LoVo (cell line): ENCODE measurements around the gene DOK1.
A peak's percentile ranks its signal among the peaks of the same experiment; 100 is the strongest.

Experiments
- DNase-seq: peaks from one replicate; pipeline ENCODE4 v3.0.0-alpha.2; 2016; ENCODE audit warnings: low spot score

DOK1 gene

DNA sequence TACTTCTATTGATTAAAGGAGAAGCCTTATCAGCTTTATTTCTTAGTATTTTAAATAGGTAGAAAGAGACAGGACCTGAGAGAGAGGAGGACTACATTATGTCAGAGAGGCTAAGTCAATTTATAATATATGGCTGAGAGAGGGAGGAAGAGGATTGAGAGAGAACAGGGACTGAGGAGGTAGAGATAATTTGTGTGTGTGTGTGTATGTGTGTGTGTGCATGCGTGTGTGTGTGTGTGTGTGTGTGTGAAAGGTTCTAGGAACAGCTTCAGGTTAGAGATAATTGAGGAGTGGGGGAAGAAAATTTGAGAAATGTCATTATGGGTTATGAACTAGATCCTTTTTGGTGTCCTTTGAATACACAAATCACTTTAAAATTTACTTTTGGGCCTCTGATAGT lies 15.2 kb downstream of the DOK1 start:
- DNase-seq, result no peak

DNA sequence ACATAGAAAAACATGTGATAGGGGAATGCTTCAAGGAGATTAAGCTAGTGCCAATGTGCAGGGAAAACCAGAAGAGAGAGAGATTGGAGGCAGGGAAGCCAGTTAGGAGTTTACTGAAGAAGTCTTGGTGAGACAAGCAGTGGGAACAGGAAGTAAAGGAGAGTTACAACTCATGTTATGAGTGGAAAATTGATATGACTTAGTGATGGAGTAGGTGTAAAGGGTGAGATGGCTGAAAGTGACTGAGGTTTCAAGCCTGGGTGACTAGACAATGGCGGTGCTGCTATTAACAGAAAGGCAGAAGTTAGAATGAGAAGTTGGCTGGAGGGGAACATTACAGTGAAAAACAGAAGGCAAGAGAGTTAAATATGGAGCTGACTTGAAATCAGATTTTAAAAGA lies 16.5 kb downstream of the DOK1 start:
- DNase-seq, result no peak

- DNase-seq, result no peak
These were observed 17.8 kb downstream of the DOK1 start for GRCh38 chr2:74572178-74572925.

DNA sequence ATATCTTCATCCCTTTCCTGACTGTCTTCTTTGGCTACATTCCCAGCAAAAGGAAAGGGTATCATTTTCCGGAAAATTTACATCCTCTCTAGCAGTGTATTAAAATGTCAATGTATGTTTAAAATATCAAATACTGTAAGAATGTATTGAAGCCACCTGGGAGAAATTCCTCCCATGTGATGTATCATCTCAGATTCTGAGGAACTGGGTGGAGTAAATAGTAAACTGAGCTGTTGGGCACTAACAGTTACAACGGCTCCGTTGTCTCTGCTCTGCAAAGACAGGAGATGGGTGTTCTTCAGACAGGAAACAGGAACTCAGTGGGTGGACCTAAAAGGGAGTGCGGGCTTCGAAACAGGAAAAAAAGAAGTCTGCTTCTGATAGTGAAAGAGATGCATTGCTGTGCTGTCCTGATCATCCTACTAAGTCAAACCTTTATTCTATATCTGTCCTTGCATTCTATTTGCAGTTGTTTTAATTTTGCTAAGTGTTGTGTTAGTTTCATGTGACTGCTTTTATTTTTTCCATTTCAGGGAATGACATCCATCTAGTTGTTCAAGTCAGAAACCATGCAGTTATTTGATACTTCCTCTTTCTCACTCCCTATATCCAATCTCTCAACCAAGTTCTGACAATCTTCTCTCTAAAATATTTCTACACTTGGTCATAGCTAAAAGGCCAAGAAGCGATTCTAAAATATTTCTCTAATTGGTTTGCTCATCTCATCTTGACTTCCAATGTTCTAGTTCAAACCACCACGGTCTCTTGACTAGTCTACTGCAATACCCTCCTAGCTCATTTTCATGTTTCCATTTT lies 19.4 kb downstream of the DOK1 start:
- DNase-seq, result peak; percentile 13

- DNase-seq, result no peak
These were observed 20.8 kb downstream of the DOK1 start for GRCh38 chr2:74575320-74575719.

GRCh38 chr2:74576211-74576862 lies 21.8 kb downstream of the DOK1 start:
- DNase-seq, result no peak

DNA sequence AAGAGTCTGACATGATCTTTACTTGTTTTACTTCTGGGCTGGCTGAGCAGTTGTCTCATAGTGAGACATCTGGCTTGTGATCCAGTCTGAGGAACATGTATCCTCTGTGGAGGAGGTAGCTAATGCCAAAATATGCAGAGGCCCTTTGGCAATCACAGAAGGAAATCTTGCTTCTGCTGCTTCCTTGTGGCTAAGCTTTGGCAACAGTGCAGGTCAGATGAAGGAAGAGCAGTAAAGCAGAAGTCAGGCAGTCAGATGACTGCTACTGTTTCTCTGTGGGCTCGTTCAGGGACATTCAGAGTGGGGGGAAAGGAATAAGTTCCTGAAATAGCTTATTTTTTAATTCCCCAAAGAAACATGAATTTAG lies 22.3 kb downstream of the DOK1 start:
- DNase-seq, result no peak

- no peak for DNase-seq
These were observed 22.9 kb downstream of the DOK1 start for GRCh38 chr2:74577448-74577847.

- DNase-seq, result no peak
These were observed 23.9 kb downstream of the DOK1 start for GRCh38 chr2:74578408-74578807.

DNA sequence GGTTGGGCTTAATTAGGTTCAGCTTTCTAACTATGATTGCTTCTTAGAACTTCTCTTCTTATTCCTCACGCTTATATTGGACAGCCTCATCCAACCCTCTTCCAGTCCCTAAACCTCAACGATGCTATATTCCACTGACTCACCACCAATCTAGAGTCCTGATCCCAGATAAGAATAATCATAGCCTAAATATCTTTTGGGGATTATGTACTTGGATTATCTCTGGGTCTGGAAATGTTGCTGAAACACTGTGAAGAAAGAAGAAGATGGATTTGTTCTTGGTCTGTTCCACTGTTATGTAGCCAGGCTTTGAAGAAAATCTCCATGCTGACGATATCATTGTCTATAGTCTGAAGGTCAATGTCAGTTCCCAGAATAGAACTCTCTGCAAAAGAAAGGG lies 26.9 kb downstream of the DOK1 start:
- no peak for DNase-seq

DNA sequence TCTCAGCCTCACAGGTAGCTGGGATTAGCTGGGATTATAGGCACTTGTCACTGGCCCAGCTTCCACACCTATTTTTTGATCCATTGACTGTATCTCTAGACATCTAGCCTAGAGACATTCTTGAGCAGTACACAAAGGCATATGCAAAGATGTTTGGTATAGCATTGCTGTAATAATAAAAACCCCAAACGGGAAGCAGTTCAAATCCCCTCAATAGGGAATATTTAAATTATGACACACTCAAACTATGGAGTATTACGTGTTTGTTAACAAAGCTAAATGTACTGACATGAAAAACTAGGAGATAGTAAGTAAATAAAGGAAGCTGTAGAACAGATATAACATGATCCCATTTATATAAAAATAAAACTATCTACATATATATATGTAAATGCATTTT lies 27.7 kb downstream of the DOK1 start:
- no peak for DNase-seq

DNA sequence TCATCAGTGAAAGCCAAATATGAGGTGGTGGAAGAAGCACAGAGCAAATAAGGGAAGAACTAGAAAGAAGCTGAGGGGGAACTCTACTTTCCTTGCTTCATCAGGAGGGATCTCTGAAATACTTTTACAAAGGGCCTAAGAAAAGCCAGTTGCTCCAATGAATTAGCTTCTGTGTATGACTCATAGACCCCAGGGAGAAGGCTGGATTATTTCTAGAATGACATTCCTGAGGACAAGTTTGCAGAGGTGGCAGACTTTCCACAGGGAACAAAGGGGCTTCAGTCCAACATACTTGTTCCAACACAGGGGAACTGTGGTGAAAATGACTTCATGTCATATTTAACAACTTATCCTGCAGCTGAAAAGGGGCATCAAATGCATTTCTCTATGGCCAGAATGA lies 29.0 kb downstream of the DOK1 start:
- DNase-seq, result no peak

DNA sequence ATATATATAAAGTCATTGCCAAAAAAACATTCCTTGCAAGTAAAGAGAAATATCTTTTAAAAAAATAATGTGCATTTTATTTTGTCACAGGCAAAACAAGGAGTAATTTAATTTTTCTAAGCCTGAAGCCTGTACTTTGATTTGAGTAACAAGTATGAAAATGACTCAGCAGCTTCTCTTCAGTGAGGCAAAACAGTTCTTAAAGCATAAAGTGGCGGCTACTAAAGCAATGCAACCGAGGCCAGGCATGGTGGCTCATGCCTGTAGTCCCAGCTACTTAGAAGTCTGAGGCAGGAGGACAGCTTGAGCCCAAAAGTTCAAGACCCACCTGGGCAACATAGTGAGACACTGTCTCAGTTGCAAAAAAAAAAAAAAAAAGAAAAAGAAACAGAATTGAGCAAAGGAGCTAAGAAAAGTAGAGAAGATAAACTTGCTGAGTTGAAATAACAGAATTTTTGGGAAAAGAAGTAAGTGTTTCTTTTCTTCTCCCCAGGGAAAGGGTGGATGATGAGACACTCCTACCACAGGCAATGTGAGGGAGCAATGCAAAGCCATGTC lies 29.6 kb downstream of the DOK1 start:
- no peak for DNase-seq

- no peak for DNase-seq
These were observed 31.1 kb downstream of the DOK1 start for GRCh38 chr2:74585406-74586185.

DNA sequence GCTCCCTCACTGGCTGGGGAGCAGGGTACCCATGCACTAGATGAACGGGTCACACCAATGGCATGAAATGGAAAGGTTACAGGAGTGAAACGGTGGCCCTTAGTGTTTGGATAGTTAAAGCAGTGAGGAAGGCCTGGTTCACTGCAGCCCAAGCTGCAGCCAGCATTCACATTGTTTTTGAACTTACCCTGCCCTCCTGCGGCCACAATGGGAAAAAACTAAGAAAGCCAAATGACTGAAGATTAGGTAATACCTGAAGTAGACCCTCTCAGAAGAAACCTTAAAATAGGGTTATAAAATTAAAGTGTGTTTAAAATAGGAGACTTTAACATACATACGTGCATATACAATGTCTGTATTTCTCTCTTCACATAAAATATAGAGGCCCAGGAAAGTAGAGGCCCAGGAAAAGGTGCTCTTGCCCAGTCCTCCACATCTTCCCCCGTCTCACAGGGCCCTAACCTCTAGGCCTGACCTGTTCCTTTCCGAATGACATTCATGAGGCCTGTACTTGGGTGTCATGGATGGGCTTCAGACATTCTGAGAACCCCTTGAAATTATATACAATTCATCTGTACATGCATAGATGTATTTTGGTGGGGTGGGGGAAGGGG lies 33.3 kb downstream of the DOK1 start:
- DNase-seq, result peak; percentile 63

DNA sequence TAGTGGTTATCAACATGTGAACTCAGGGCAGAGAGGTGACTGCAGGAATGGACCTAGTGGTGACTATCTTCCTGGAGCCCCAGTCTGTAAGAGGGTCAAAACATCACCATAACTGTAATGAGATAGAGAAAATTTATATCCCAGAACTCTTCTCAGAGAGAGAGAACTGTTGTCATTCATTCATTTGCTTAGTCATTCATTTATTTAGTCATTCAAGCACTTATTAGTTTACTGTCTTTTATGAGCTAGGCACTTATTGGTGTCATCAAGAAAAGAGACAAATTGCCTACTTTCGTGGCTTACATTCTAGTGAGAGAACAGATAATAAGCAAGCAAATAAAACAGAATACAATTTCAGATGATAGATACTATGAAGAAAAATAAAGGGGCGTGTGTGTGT lies 34.1 kb downstream of the DOK1 start:
- DNase-seq, result no peak

DNA sequence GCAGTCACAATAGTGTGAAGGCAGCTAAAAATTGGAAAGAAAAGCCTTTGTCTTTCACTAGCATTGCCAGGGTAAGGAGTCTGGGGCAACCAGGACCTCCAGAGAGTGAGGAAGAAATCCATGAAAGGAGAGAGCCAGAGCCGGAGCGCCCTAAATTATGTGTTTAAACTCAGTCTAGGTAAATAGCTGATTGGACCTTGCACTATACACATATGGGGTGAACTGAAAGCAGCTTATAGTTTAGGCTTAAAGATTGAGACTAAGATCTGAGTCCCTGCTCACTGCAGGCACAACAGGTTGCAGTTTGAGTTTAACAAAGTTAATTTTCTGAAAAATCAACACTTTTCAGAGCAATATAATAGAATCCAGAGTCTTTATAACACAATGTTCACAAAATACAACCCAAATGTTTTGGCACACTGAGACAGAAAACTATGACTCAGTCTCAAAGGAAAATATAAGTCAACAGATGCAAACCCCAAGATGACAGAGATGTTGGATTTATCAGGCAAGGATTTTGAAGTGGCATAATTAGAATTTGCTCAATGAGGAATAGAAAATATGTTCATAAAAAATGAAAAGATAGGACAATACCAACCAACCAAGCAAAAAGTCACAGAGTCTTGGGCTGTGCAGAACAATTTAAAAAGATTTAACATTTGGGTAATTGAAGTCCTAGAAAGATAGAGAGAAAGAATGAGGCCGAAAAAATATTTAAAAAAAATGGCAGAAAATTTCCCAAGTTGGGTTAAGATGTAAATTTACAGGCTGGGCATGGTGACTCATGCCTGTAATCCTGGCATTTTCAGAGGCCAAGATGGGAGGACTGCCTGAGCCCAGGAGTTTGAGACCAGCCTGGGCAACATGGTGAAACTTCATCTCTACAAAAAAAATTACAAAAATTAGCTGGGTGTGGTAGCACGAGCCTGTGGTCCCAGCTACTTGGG lies 39.6 kb downstream of the DOK1 start:
- DNase-seq, result no peak

DNA sequence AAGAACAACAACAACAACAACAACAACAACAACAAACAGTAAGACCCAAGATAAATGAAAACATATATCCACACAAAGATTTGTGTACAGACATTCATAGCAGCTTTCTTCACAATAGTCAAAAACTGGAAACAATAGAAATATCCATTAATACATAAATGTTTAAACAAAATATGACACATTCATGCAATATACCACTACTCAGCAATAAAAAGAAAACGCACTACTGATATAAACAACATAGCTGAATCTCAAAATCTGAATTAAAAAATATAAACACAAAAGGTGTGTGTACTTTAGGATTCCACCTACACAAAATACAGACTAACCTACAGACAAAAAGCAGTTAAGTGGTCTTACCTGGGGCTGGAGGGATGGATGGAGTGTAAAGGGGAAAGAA lies 42.1 kb downstream of the DOK1 start:
- no peak for DNase-seq

DNA sequence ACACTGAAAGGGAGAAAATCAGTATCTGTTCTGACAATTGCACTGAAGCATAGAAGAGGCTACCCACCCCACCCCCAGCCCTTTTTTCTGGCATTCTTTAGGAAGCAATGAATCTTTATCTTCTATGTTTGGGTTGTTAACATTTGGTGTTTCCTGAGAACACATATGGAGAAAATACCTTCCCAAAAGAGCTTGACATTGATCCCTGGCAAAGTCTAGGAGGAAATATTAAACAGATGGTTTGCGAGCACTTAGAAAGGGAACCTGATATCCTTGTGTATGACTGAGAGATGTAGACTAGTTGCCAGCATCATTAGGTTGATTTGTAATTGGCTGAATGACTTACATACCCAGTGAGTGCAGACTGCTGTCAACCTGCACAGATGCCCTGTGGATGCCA lies 42.9 kb downstream of the DOK1 start:
- no peak for DNase-seq

- DNase-seq, result no peak
These were observed 45.2 kb downstream of the DOK1 start for GRCh38 chr2:74599676-74600075.
